Stomach (tissue), 4 donors: Measurements from ENCODE around the gene CORO7.

Experiments
- CTCF ChIP-seq, 7 experiments: fragments of 450-650 bp in 4 of 7; fragments of 200-600 bp in 3 of 7; sonication (generic) in 3 of 7; IDR thresholded peaks; one replicate each; pipeline ENCODE4 v1.5.1; 2016 to 2019; ENCODE audit warnings: antibody characterized with exemption in 7 of 7, control low read depth in 2 of 7, mild to moderate bottlenecking in 1 of 7
- POLR2A ChIP-seq, 4 donors: fragments of 450-650 bp; IDR thresholded peaks; one replicate each; pipeline ENCODE4 v1.6.1; 2016; ENCODE audit warnings: antibody characterized with exemption in 4 of 4, control low read depth in 2 of 4, mild to moderate bottlenecking in 1 of 4, moderate library complexity in 1 of 4
- POLR2AphosphoS5 ChIP-seq, 3 donors: sonication (generic); formaldehyde crosslinking; IDR thresholded peaks; one replicate each; pipeline ENCODE4 v1.6.1; 2016; ENCODE audit warnings: antibody characterized with exemption in 3 of 3

- no peak for TF ChIP-seq CTCF (IDR thresholded peaks at IDR 0.05)
- no peak for TF ChIP-seq POLR2A (IDR thresholded peaks at IDR 0.05)
- TF ChIP-seq POLR2AphosphoS5 (IDR thresholded peaks at IDR 0.05), result no peak
Observed at GRCh38 chr16:4366016-4366415, 50.4 kb downstream of the CORO7 start.
